ENCODE data around the gene DEDD.

- TF ChIP-seq CTCF (IDR thresholded peaks at IDR 0.05) (no peak), POLR2A (IDR thresholded peaks at IDR 0.05) (no peak)
Measured at GRCh38 chr1:161160671-161161145, 28.2 kb upstream of the DEDD start.

Measured in uterus (tissue), 2 donors.